H9 (cell line): ENCODE data around the gene SPECC1. TPM values are rescaled to one million over a fixed set of nuclear protein-coding genes. Genes with fewer than 3 reads are reported as not detected.

ENCODE experiments used
- DNase-seq: peaks from one replicate; pipeline ENCODE4 v3.0.0-alpha.2; 2017
- H2AFZ ChIP-seq: one replicate; pipeline ENCODE4 v1.6.1; 2013; ENCODE audit warnings: mild to moderate bottlenecking, low read length, control low read depth, moderate library complexity
- H2AK5ac ChIP-seq: 2 replicates; pipeline ENCODE4 v1.6.1; 2013; ENCODE audit warnings: low read length, control low read depth, mixed read lengths; ENCODE audit not compliant: insufficient read length
- H2BK120ac ChIP-seq: one replicate; pipeline ENCODE4 v1.6.1; 2013; ENCODE audit warnings: low read depth, mild to moderate bottlenecking, low read length, control low read depth, inconsistent platforms; ENCODE audit not compliant: poor library complexity, severe bottlenecking
- H2BK12ac ChIP-seq: 2 replicates; pipeline ENCODE4 v1.6.1; 2013; ENCODE audit warnings: low read length, control low read depth, mixed read lengths, low read depth; ENCODE audit not compliant: insufficient read length
- H2BK15ac ChIP-seq: 2 replicates; pipeline ENCODE4 v1.6.1; 2013; ENCODE audit warnings: low read depth, low read length, control low read depth
- H2BK20ac ChIP-seq: one replicate; pipeline ENCODE4 v1.6.1; 2013; ENCODE audit warnings: low read depth, mild to moderate bottlenecking, low read length, control low read depth, inconsistent platforms; ENCODE audit not compliant: poor library complexity, severe bottlenecking
- H2BK5ac ChIP-seq: 2 replicates; pipeline ENCODE4 v1.6.1; 2013; ENCODE audit warnings: low read length, control low read depth, mixed read lengths; ENCODE audit not compliant: insufficient read length
- H3K14ac ChIP-seq: 2 replicates; pipeline ENCODE4 v1.6.1; 2013; ENCODE audit warnings: low read length, control low read depth; ENCODE audit not compliant: insufficient read depth
- H3K18ac ChIP-seq: 2 replicates; pipeline ENCODE4 v1.6.1; 2013; ENCODE audit warnings: low read depth, mild to moderate bottlenecking, mixed read lengths, low read length, control low read depth; ENCODE audit not compliant: insufficient read length
- H3K23ac ChIP-seq: 2 replicates; pipeline ENCODE4 v1.6.1; 2013; ENCODE audit warnings: low read length, control low read depth, mixed read lengths, low read depth; ENCODE audit not compliant: insufficient read length
- H3K23me2 ChIP-seq: 2 replicates; pipeline ENCODE4 v1.6.1; 2013; ENCODE audit warnings: low read depth, mild to moderate bottlenecking, mixed read lengths, low read length, control low read depth; ENCODE audit not compliant: insufficient read length, poor library complexity, severe bottlenecking
- H3K27ac ChIP-seq: 2 replicates; pipeline ENCODE4 v1.5.1; 2013; ENCODE audit warnings: low read length, control low read depth, mixed read lengths, low read depth; ENCODE audit not compliant: insufficient read length
- H3K27me3 ChIP-seq: 2 replicates; pipeline ENCODE4 v1.6.1; 2013; ENCODE audit warnings: low read length, control low read depth, inconsistent platforms; ENCODE audit not compliant: insufficient read depth
- H3K4ac ChIP-seq: 2 replicates; pipeline ENCODE4 v1.6.1; 2013; ENCODE audit warnings: low read depth, mild to moderate bottlenecking, control low read depth, inconsistent platforms, low read length, moderate library complexity
- H3K4me1 ChIP-seq: 2 replicates; pipeline ENCODE4 v1.6.1; 2013; ENCODE audit warnings: low read length, control low read depth, inconsistent platforms; ENCODE audit not compliant: insufficient read depth
- H3K4me2 ChIP-seq: 2 replicates; pipeline ENCODE4 v1.6.1; 2013; ENCODE audit warnings: low read length, control low read depth, mixed read lengths; ENCODE audit not compliant: insufficient read length, insufficient read depth
- H3K56ac ChIP-seq: 2 replicates; pipeline ENCODE4 v1.6.1; 2013; ENCODE audit warnings: low read depth, mild to moderate bottlenecking, mixed read lengths, low read length, control low read depth; ENCODE audit not compliant: insufficient read length
- H3K79me1 ChIP-seq: 2 replicates; pipeline ENCODE4 v1.6.1; 2013; ENCODE audit warnings: low read depth, mild to moderate bottlenecking, moderate library complexity, low read length, control low read depth, inconsistent platforms; ENCODE audit not compliant: insufficient read depth, poor library complexity, severe bottlenecking
- H3K79me2 ChIP-seq: 2 replicates; pipeline ENCODE4 v1.6.1; 2013; ENCODE audit warnings: low read length, control low read depth, inconsistent platforms; ENCODE audit not compliant: insufficient read depth
- H3K9ac ChIP-seq: 2 replicates; pipeline ENCODE4 v1.6.1; 2013; ENCODE audit warnings: low read length, control low read depth, mixed read lengths; ENCODE audit not compliant: insufficient read length; ENCODE audit errors: extremely low read depth
- H3K9me3 ChIP-seq: one replicate; pipeline ENCODE4 v1.6.1; 2013; ENCODE audit warnings: low read depth, low read length, inconsistent platforms; ENCODE audit not compliant: control insufficient read depth
- H3T11ph ChIP-seq: one replicate; pipeline ENCODE4 v1.6.1; 2013; ENCODE audit warnings: mild to moderate bottlenecking, low read length, control low read depth, inconsistent platforms
- H4K20me1 ChIP-seq: one replicate; pipeline ENCODE4 v1.6.1; 2013; ENCODE audit not compliant: control insufficient read depth, insufficient read length, insufficient read depth
- H4K5ac ChIP-seq: 2 replicates; pipeline ENCODE4 v1.6.1; 2013; ENCODE audit warnings: low read depth, mild to moderate bottlenecking, mixed read lengths, low read length, control low read depth; ENCODE audit not compliant: insufficient read length
- H4K8ac ChIP-seq: replicated peaks from 2 replicates; pipeline ENCODE4 v1.6.1; 2013; ENCODE audit warnings: low read length, control low read depth, mixed read lengths, low read depth; ENCODE audit not compliant: insufficient read length
- H4K91ac ChIP-seq: 2 replicates; pipeline ENCODE4 v1.6.1; 2013; ENCODE audit warnings: low read depth, mild to moderate bottlenecking, moderate library complexity, mixed read lengths, low read length, control low read depth; ENCODE audit not compliant: insufficient read length
- H3K27ac Mint-ChIP-seq, 3 experiments: 2 replicates in 2 of 3; 3 replicates in 1 of 3; pipeline ENCODE4 v1.8.0; 2020 to 2021; ENCODE audit warnings: mixed read lengths in 3 of 3, mild to moderate bottlenecking in 1 of 3, moderate library complexity in 1 of 3
- H3K27me3 Mint-ChIP-seq: 2 replicates; pipeline ENCODE4 v1.8.0; 2021; ENCODE audit warnings: low read depth, mild to moderate bottlenecking, moderate library complexity, mixed read lengths
- H3K36me3 Mint-ChIP-seq, 3 experiments: 2 replicates in 2 of 3; 3 replicates in 1 of 3; pipeline ENCODE4 v1.8.0; 2020 to 2021; ENCODE audit warnings: low read depth in 3 of 3, mixed read lengths in 3 of 3; ENCODE audit not compliant: insufficient read depth in 1 of 3
- H3K4me1 Mint-ChIP-seq, 2 experiments: 2 replicates each; pipeline ENCODE4 v1.8.0; 2020; ENCODE audit warnings: mixed read lengths in 2 of 2
- H3K4me3 Mint-ChIP-seq, 2 experiments: 2 replicates in 1 of 2; 3 replicates in 1 of 2; pipeline ENCODE4 v1.8.0; 2020 to 2021; ENCODE audit warnings: mild to moderate bottlenecking in 2 of 2, mixed read lengths in 2 of 2, moderate library complexity in 1 of 2
- H3K9me3 Mint-ChIP-seq, 2 experiments: 2 replicates in 1 of 2; 3 replicates in 1 of 2; pipeline ENCODE4 v1.8.0; 2020; ENCODE audit warnings: mild to moderate bottlenecking in 2 of 2, mixed read lengths in 2 of 2, moderate library complexity in 1 of 2
- CTCF ChIP-seq: fragments of 200-600 bp; sonication (generic); conservative IDR thresholded peaks from 3 replicates; pipeline ENCODE4 v1.8.0; 2021; ENCODE audit warnings: antibody characterized with exemption, mild to moderate bottlenecking
- WGBS: extraction: QIAGEN DNeasy Blood & Tissue Kit; methylation state at CpG from one replicate; pipeline ENCODE4 v1.1.7; 2013; ENCODE audit warnings: missing lambda C conversion rate, low lambda C conversion rate, mixed read lengths; ENCODE audit not compliant: insufficient read length; ENCODE audit errors: extremely low coverage; 5-methylcytosine and 5-hydroxymethylcytosine counted together
- total RNA-seq: library from RNA; stranded (reverse); gene quantifications from 2 replicates; pipeline ENCODE4 v1.2.1, GENCODE V29; 2021

The SPECC1 gene
- total RNA-seq, 1 experiment from 2014 or later = 65.7 TPM

- Histone ChIP-seq H3K23ac (no peak overlapping the region), H2AK5ac (no peak overlapping the region), H3T11ph (no peak overlapping the region), H3K18ac (no peak overlapping the region), H3K23me2 (no peaks in the 10 kb centered on the region), H4K8ac (no peak overlapping the region), H3K9ac (no peak overlapping the region), H3K27ac (no peak overlapping the region), H2BK120ac (no peak overlapping the region), H2BK5ac (no peak overlapping the region), H3K79me2 (no peaks in the 10 kb centered on the region), H3K27me3 (no peaks in the 10 kb centered on the region), H2BK15ac (no peak overlapping the region), H3K14ac (no peak overlapping the region), H2BK12ac (no peak overlapping the region), H4K5ac (no peak overlapping the region), H3K4me1 (no peaks in the 10 kb centered on the region), H3K9me3 (no peaks in the 10 kb centered on the region), H3K56ac (no peak overlapping the region), H3K4me2 (no peak overlapping the region), H2BK20ac (no peak overlapping the region), H2AFZ (no peak overlapping the region), H3K4ac (no peak overlapping the region), H3K79me1 (peaks cover 7% of the 10 kb centered on the region), H4K20me1 (no peaks in the 10 kb centered on the region), H4K91ac (no peak overlapping the region)
- Mint-ChIP-seq H3K4me3 (no peak overlapping the region), H3K4me1 (0 out of 4 replicates have a peak, but pooled peaks cover 0 to 2% of the 10 kb centered on the region in 2 experiments), H3K9me3 (peaks cover 0 to 3% of the 10 kb centered on the region in 2 experiments; a peak in 4 of 5 replicates), H3K27ac (no peak overlapping the region), H3K36me3 (peaks cover 18 to 28% (median 26%) of the 10 kb centered on the region in 3 experiments), H3K27me3 (no peaks in the 10 kb centered on the region)
- TF ChIP-seq CTCF = no peak
- no peak for DNase-seq
- no CpG with 5 or more reads among the region's 3 CpGs for WGBS
These were observed 280.8 kb downstream of the SPECC1 start for GRCh38 chr17:20289984-20290383.
